HepG2 (cell line): ENCODE measurements around the gene KMT2D. TPM values are rescaled to one million over a fixed set of nuclear protein-coding genes. Genes with fewer than 3 reads are reported as not detected.
A peak's percentile ranks its signal among the peaks of the same experiment; 100 is the strongest.

ENCODE experiments used
- GATAD1 ChIP-seq: IDR thresholded peaks from 2 replicates; pipeline ENCODE4 v1.6.1; 2016; ENCODE audit warnings: missing genetic modification reagents, missing compliant biosample characterization
- KDM4B ChIP-seq: sonication (generic); formaldehyde crosslinking; IDR thresholded peaks from 2 replicates; pipeline ENCODE4 v1.4.0; 2020; ENCODE audit warnings: missing genetic modification reagents
- MATR3 ChIP-seq: sonication (generic); formaldehyde crosslinking; IDR thresholded peaks from 2 replicates; pipeline ENCODE4 v1.4.0; 2020; ENCODE audit warnings: missing genetic modification reagents
- MIXL1 ChIP-seq: IDR thresholded peaks from 2 replicates; pipeline ENCODE4 v1.6.1; 2016
- MZF1 ChIP-seq: sonication (generic); formaldehyde crosslinking; IDR thresholded peaks from 2 replicates; pipeline ENCODE4 v1.8.1; 2023; ENCODE audit warnings: mild to moderate bottlenecking, missing genetic modification reagents, borderline replicate concordance
- SYNCRIP ChIP-seq: fragments of 200-400 bp; formaldehyde crosslinking; IDR thresholded peaks from 2 replicates; pipeline ENCODE4 v1.6.1; 2018; ENCODE audit warnings: mild to moderate bottlenecking, low read depth, low read length; ENCODE audit not compliant: insufficient read depth
- TEAD2 ChIP-seq: sonication (generic); formaldehyde crosslinking; IDR thresholded peaks from 2 replicates; pipeline ENCODE4 v1.9.0; 2021; ENCODE audit warnings: missing genetic modification reagents
- U2AF2 ChIP-seq: fragments of 200-400 bp; formaldehyde crosslinking; IDR thresholded peaks from 2 replicates; pipeline ENCODE4 v1.6.1; 2017; ENCODE audit warnings: low read depth, mild to moderate bottlenecking, low read length
- ZFP36L2 ChIP-seq: sonication (generic); formaldehyde crosslinking; IDR thresholded peaks from 2 replicates; pipeline ENCODE4 v1.4.0; 2020; ENCODE audit warnings: missing genetic modification reagents
- ZNF350 ChIP-seq: sonication (generic); formaldehyde crosslinking; IDR thresholded peaks from 2 replicates; pipeline ENCODE4 v1.4.0; 2020; ENCODE audit warnings: mild to moderate bottlenecking, low read depth, missing genetic modification reagents, borderline replicate concordance
- ZNF441 ChIP-seq: sonication (generic); formaldehyde crosslinking; IDR thresholded peaks from 2 replicates; pipeline ENCODE4 v1.7.0; 2021; ENCODE audit warnings: missing genetic modification reagents, borderline replicate concordance
- ZNF557 ChIP-seq: sonication (generic); formaldehyde crosslinking; IDR thresholded peaks from 2 replicates; pipeline ENCODE4 v1.4.0; 2020; ENCODE audit warnings: missing genetic modification reagents
- ZNF672 ChIP-seq: sonication (generic); formaldehyde crosslinking; IDR thresholded peaks from 2 replicates; pipeline ENCODE4 v1.8.1; 2022; ENCODE audit warnings: missing genetic modification reagents
- polyA plus RNA-seq, 8 experiments: library from polyadenylated mRNA; depleted of rRNA in 3 of 8; stranded (reverse) in 7 of 8; unstranded in 1 of 8; fragments of >200 nt; fragmentation: Illumina TruSeq in 4 of 8; extraction: Trizol in 4 of 8; gene quantifications; 2 replicates each; pipeline versions ENCODE4 v1.2.1 to v1.2.3, GENCODE V29; 2011 to 2016; ENCODE audit warnings: low read depth in 4 of 8, missing spikeins in 1 of 8, mixed read lengths in 1 of 8; ENCODE audit not compliant: insufficient read depth in 1 of 8
- total RNA-seq, 5 experiments: library from RNA; depleted of rRNA; stranded (reverse); fragments of >200 nt; fragmentation: Illumina TruSeq; extraction: Trizol; gene quantifications; 2 replicates each; pipeline ENCODE4 v1.2.3, GENCODE V29; 2016; ENCODE audit warnings: low read depth in 1 of 5
- TF ChIP-seq, protein P1 (sequence below), 2 experiments: sonication (generic) in 1 of 2; formaldehyde crosslinking in 1 of 2; IDR thresholded peaks; 2 replicates each; pipeline versions ENCODE4 v1.6.1 to v1.9.0; 2014 to 2022; ENCODE audit warnings: antibody characterized with exemption in 1 of 2, borderline replicate concordance in 1 of 2, inconsistent platforms in 1 of 2, low read depth in 1 of 2, missing genetic modification reagents in 1 of 2
- TF ChIP-seq, protein P2 (sequence below): sonication (generic); formaldehyde crosslinking; conservative IDR thresholded peaks from 2 replicates; pipeline ENCODE4 v1.8.0; 2022; ENCODE audit warnings: mild to moderate bottlenecking, moderate library complexity, missing genetic modification reagents
- TF ChIP-seq, protein P3 (sequence below): IDR thresholded peaks from 2 replicates; pipeline ENCODE4 v1.6.1; 2016; ENCODE audit warnings: missing compliant biosample characterization, missing genetic modification reagents, borderline replicate concordance
- TF ChIP-seq, protein P4 (sequence below): sonication (generic); formaldehyde crosslinking; IDR thresholded peaks from 2 replicates; pipeline ENCODE4 v1.5.0; 2020; ENCODE audit warnings: mild to moderate bottlenecking, missing genetic modification reagents

The KMT2D gene
- total and polyA plus RNA-seq, 2 of the 13 experiments (the other 11 are each of a cell fraction or from before 2014, with no cell fraction given): 8.1 to 10.4 TPM

DNA sequence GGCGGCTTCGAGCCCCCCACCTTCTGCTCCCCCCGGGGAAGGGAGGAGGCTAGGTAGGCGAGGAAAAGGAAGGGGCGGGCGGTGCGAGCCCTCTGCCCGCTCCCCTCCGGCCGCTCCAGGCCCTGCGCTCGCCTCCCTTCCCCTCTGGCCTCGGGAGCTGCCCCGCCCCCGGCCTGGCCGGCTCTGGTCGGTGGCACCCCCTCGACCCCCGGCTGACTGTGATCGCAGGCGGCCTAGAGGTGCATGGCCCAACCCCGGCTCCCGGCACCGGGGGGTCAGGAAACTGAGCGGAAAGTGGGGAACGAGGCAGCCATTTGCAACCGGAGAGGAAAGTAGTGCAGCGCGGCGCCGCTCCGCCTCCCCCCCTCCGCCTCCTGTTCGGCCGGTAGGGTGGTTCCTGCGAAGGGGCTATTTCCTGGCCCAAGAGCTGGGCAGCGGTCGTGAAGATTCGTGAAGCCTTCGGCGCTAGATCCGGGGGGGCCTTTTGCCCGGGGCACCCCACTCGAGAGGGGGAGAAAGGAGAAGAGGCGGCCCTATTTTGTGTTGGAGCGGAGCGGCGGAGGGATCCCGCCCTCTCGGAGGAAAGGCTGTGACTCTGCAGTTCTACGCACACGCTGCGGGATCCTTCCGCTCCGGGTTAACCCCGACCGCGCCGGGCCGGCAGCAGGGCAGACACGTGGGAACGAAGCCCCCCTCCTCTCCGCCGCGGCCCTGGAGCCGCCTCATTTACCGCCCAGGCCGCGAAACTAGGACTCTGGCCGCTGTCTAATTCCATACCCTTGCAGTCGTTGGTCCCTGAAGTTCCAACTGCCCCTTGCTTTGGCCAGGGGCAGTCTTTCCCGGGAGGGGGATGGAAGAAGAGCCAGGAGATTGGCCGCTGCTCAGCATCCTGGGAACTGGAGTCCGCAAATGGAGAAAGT, at the start of gene KMT2D (continued):
- TF ChIP-seq, protein P1, sequence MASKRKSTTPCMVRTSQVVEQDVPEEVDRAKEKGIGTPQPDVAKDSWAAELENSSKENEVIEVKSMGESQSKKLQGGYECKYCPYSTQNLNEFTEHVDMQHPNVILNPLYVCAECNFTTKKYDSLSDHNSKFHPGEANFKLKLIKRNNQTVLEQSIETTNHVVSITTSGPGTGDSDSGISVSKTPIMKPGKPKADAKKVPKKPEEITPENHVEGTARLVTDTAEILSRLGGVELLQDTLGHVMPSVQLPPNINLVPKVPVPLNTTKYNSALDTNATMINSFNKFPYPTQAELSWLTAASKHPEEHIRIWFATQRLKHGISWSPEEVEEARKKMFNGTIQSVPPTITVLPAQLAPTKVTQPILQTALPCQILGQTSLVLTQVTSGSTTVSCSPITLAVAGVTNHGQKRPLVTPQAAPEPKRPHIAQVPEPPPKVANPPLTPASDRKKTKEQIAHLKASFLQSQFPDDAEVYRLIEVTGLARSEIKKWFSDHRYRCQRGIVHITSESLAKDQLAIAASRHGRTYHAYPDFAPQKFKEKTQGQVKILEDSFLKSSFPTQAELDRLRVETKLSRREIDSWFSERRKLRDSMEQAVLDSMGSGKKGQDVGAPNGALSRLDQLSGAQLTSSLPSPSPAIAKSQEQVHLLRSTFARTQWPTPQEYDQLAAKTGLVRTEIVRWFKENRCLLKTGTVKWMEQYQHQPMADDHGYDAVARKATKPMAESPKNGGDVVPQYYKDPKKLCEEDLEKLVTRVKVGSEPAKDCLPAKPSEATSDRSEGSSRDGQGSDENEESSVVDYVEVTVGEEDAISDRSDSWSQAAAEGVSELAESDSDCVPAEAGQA (IDR thresholded peaks at IDR 0.05; ENCODE audit: low read depth): peak; percentile 84
- TF ChIP-seq, protein P1 (CRISPR knock-in tag; IDR thresholded peaks at IDR 0.05; ENCODE audit: borderline replicate concordance): no peak
- TF ChIP-seq U2AF2 (peak; percentile 93), ZNF441 (CRISPR knock-in tag) (peak; percentile 59; the same call in 1 of the 2 replicates), SYNCRIP (no peak), MZF1 (CRISPR knock-in tag) (peak; percentile 94; the same call in 1 of the 2 replicates), ZNF557 (CRISPR knock-in tag) (no peak), GATAD1 (CRISPR knock-in tag) (peak; percentile 89), ZNF350 (peak; percentile 91; the same call in 1 of the 2 replicates), TEAD2 (CRISPR knock-in tag) (no peak), ZFP36L2 (CRISPR knock-in tag) (peak; percentile 65; the same call in 1 of the 2 replicates), ZNF672 (peak; percentile 85; the same call in 1 of the 2 replicates), MATR3 (CRISPR knock-in tag) (no peak), KDM4B (CRISPR knock-in tag) (0 out of 2 replicates have a peak, but pooled peaks have one; percentile 79), MIXL1 (CRISPR knock-in tag) (0 out of 2 replicates have a peak, but pooled peaks have one; percentile 31)
- TF ChIP-seq, protein P2, sequence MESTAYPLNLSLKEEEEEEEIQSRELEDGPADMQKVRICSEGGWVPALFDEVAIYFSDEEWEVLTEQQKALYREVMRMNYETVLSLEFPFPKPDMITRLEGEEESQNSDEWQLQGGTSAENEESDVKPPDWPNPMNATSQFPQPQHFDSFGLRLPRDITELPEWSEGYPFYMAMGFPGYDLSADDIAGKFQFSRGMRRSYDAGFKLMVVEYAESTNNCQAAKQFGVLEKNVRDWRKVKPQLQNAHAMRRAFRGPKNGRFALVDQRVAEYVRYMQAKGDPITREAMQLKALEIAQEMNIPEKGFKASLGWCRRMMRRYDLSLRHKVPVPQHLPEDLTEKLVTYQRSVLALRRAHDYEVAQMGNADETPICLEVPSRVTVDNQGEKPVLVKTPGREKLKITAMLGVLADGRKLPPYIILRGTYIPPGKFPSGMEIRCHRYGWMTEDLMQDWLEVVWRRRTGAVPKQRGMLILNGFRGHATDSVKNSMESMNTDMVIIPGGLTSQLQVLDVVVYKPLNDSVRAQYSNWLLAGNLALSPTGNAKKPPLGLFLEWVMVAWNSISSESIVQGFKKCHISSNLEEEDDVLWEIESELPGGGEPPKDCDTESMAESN (CRISPR knock-in tag): peak; percentile 79
- TF ChIP-seq, protein P3, sequence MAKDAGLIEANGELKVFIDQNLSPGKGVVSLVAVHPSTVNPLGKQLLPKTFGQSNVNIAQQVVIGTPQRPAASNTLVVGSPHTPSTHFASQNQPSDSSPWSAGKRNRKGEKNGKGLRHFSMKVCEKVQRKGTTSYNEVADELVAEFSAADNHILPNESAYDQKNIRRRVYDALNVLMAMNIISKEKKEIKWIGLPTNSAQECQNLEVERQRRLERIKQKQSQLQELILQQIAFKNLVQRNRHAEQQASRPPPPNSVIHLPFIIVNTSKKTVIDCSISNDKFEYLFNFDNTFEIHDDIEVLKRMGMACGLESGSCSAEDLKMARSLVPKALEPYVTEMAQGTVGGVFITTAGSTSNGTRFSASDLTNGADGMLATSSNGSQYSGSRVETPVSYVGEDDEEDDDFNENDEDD (CRISPR knock-in tag): peak; percentile 71; the same call in 1 of the 2 replicates
- TF ChIP-seq, protein P4, sequence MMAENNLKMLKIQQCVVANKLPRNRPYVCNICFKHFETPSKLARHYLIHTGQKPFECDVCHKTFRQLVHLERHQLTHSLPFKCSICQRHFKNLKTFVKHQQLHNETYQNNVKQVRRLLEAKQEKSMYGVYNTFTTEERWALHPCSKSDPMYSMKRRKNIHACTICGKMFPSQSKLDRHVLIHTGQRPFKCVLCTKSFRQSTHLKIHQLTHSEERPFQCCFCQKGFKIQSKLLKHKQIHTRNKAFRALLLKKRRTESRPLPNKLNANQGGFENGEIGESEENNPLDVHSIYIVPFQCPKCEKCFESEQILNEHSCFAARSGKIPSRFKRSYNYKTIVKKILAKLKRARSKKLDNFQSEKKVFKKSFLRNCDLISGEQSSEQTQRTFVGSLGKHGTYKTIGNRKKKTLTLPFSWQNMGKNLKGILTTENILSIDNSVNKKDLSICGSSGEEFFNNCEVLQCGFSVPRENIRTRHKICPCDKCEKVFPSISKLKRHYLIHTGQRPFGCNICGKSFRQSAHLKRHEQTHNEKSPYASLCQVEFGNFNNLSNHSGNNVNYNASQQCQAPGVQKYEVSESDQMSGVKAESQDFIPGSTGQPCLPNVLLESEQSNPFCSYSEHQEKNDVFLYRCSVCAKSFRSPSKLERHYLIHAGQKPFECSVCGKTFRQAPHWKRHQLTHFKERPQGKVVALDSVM (CRISPR knock-in tag): peak; percentile 42; the same call in 1 of the 2 replicates
